Epithelial cell of proximal tubule (primary cell): ENCODE measurements around the gene BCL2. TPM values are rescaled to one million over a fixed set of nuclear protein-coding genes. Genes with fewer than 3 reads are reported as not detected.

Experiments used
- DNase-seq: peaks from one replicate; pipeline ENCODE4 v3.0.0-alpha.2; 2011; ENCODE audit warnings: low read depth
- H3K4me3 ChIP-seq: 2 replicates; pipeline ENCODE4 v1.5.1; 2011; ENCODE audit warnings: low read depth, mild to moderate bottlenecking, low read length
- total RNA-seq: library from RNA; depleted of rRNA; stranded (reverse); fragments of >200 nt; gene quantifications from 2 replicates; pipeline ENCODE4 v1.2.3, GENCODE V29; 2015
- TF ChIP-seq, protein P1 (sequence below): conservative IDR thresholded peaks from 2 replicates; pipeline ENCODE4 v1.5.1; 2012; ENCODE audit warnings: low read depth, mild to moderate bottlenecking, low read length

BCL2 gene
- total RNA-seq, 1 donor from 2014 or later = 4.7 TPM

DNA sequence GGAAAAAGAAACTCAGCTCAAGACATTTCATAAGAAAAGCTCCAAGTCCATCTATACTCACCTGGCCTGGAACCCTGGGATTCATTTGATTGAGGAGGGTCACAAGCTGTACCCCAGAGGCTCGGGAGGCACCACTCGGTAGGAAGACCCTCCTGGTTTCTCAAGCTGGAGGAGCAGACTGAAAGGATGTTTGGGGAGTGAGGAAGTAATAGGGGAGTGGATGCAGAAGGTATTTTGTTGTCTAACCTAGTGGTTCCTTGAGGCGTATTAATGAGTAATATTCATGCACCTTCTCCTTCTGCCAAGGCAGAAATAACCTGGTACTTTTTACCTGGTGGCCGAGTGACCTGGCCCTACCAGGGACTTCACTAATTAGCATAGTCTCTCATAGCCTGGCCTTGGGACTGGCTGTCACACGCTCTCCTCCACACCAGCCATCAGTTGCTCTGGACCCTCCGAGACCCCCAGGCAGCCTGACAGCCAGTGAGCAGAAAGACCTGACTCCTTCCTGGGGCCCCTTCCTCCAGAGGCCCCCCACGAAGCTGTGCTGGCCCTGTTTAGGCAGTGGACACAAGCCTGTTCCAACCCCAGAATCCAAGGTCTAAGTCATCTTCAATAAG, 161.4 kb downstream of the BCL2 start:
- DNase-seq = no peak
- no peak overlapping the region for H3K4me3 ChIP-seq
- TF ChIP-seq, protein P1, sequence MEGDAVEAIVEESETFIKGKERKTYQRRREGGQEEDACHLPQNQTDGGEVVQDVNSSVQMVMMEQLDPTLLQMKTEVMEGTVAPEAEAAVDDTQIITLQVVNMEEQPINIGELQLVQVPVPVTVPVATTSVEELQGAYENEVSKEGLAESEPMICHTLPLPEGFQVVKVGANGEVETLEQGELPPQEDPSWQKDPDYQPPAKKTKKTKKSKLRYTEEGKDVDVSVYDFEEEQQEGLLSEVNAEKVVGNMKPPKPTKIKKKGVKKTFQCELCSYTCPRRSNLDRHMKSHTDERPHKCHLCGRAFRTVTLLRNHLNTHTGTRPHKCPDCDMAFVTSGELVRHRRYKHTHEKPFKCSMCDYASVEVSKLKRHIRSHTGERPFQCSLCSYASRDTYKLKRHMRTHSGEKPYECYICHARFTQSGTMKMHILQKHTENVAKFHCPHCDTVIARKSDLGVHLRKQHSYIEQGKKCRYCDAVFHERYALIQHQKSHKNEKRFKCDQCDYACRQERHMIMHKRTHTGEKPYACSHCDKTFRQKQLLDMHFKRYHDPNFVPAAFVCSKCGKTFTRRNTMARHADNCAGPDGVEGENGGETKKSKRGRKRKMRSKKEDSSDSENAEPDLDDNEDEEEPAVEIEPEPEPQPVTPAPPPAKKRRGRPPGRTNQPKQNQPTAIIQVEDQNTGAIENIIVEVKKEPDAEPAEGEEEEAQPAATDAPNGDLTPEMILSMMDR = no peak

GRCh38 chr18:63157293-63158011, 162.1 kb downstream of the BCL2 start:
- no peak overlapping the region for H3K4me3 ChIP-seq
- DNase-seq = no peak
- TF ChIP-seq, protein P1 = no peak

DNA sequence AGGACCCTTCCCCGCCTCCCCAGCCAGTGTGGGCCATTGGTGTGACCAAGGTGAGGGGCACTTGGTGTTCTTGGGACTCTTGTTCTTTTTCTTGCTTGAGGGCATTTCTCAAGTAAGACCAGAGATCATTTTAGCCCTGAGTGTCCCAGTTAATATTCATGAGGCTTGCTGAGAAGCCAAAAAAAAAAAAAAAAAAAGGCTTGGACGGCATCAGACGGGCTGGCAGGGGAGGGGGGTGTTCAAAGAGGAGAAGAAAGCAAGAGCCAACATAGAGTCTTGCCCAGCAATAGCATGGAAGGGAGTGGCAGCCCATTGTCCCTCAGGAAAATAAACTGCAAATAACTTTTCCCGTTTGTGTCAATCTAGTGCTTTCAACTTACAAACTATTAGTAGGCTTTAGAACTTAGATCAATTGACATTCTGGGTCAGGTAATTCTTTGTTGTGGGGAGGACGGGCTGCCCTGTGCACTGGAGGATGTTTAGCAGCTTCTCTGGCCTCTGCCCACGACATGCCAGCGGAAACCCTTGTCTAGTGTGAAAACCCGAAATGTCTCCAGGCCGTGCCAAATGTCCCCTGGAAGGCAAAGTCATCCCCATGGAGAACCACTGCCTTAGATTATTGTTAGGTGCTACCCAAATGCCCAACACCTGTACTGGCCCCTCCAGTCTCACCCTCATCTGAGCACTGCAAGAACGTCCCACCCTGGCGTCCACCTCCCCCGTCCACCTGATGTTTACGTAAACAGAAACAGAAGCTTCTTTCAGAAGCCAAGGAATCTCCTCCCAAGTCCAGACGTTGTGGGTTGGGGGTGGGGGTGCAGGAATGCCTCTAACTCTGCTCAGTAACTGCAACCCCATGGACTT, 163.4 kb downstream of the BCL2 start:
- no peak for DNase-seq
- H3K4me3 ChIP-seq = peak overlapping the region; percentile 57
- TF ChIP-seq, protein P1 = no peak

DNA sequence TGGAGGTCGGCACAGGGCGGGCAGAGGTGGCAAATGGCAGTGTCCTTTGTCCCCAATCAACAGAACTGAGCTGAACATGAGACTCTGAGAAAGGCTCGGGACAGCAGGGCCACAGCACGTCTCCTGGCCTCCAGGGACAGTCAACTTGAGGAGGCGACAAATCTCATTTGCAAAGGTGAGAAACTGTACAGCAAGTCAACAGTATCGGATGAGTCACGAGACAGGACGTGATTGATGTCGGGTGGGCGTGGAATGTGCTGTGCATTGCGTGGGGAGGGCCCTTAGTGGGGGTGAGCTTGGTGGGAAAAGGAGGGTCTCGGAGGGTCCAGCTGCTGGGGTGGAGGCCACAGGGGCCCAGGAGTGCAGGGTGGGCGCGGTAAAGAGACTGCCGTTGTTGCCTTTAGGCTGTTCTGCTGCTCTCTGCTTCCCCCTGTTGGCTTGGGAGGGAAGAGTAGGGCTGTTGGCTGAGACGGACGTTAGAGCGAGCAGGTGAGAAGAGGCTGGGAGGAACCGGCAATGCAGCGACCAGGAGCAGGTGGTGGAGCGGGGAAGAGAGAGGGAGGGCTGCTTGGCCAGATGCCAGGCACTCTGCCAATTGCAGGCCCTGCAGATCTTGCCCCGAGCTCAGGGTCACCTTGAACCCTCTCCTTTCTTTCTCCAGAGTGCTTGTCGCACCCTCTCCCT, 164.3 kb downstream of the BCL2 start:
- TF ChIP-seq, protein P1 = peak; percentile 94
- H3K4me3 ChIP-seq = peak overlapping the region; percentile 57
- no peak for DNase-seq

DNA sequence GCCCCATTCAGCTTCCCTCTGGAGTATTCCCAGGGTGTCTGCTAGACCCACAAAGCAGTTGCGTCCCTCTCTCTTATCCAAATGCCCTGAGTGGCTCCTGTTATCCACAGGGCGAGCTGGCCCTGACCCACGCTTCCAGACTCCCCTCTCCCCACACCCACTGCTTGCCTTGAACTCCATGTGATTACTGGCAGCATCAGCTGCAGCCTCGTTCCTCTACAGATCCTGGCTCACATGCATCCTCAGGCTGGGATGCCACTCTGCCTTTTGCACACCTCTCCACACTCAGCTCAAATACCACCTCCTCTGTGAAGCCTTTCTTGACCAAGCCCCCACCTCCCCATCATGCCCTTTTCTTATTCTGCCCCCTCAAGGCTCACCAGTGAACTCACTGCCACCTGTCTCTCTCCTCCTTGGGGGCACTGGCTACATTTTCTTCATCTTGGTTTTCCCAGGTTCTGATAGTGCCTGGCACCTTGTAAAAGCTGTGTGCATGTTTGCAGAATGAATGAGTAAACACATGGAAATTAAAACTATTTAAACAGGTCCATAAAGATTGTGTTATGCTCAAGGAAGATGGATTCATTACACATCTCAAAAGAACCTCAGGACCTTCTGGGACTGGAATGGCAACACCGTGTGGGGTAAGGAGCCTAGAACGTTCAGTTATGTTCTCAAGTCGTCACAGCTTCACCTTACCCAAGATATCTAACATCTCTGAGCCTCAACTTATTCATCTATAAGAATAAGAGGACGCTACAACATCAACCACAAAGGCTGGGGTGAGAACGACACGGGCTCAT, 165.0 kb downstream of the BCL2 start:
- TF ChIP-seq, protein P1 = no peak
- peak overlapping the region; percentile 57 for H3K4me3 ChIP-seq

DNA sequence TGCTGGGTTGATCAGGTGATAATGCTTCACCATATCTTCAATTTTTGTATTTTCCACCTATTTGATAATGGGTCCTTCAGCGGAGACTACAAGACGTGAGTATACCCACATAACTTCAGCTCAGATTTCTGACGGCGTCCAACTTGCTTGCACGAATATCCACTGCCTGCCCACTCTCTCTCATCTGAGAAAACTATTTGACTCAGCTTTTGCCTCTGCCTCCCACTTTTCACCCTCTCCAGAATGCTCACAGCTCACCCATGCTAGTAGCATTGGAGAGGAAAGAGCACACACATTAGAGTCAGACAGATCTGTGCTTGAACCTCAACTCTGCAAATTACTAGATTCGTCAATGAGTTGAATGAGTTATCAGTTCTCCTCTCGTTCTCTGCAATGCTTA, 166.8 kb downstream of the BCL2 start:
- TF ChIP-seq, protein P1 = no peak
- DNase-seq = no peak
- H3K4me3 ChIP-seq = no peak overlapping the region

More for the DNA sequence above, 165.0 kb downstream of the BCL2 start:
- DNase-seq = no peak
